Activated T-helper 1 cell treated with anti-CD3 and anti-CD28 coated beads, Interleukin-2, amount 50 U/mL, for 16 hours (primary cell): Measurements from ENCODE around the gene SCN2B.
A peak's percentile ranks its signal among the peaks of the same experiment; 100 is the strongest.

Experiments used
- DNase-seq, 2 donors: peaks; one replicate each; pipeline ENCODE4 v3.0.0-alpha.2; 2020; ENCODE audit warnings: low read depth in 1 of 2, low spot score in 1 of 2

The SCN2B gene

GRCh38 chr11:118154641-118155040 lies 21.8 kb downstream of the SCN2B start:
- DNase-seq, result no peak

DNA sequence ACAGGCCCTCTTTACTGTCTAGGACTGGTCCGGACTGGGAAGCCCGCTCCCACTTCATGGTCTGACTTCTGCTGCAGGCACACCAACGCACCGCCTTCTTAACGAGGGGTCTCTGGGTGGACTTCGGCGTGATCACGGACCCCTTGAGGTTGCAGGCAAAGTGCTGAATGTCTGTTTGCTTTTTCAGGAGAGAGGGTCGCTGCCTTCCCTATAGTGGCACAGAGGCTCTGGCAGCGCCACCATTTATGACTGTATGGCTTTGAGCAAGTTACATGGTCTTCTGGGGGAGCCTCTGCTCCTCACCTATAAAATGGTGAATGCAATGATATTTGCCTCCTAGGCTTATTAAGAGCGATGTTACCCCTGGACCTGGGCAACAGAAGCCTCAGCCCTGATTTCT lies 22.5 kb downstream of the SCN2B start:
- no peak for DNase-seq

GRCh38 chr11:118153516-118153915 lies 22.9 kb downstream of the SCN2B start:
- no peak for DNase-seq

- no peak for DNase-seq
Measured at GRCh38 chr11:118152552-118153471, 23.6 kb downstream of the SCN2B start, which contains the start of gene SCN4B. SCN4B (minus strand) TSS chr11:118152823; CDS start chr11:118152673, 150 bp downstream.

DNA sequence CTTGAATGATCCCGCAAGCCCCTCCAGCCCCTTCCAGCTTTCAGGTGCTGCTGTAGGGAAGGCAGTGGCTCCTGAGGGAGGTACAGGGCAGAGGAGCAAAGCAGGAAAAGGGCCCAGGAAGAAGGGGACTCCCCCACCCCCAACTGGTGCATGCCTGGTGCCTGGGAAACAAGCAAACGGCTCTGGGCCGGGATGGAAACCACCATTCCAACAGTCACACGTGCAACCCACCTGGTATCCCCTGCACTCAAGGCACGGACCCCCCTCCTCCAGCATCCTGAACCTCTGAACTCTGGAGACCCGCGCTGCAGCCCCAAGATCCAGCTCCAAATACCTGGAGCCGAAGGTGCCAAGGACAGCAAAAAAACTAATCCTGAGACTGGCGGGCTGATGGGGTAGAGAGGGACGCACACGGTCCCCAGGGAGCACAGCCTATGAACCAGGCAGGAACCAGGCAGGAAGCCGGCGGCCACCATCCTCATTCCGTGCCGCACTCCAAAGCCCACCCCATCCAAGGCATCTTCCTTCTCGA lies 24.4 kb downstream of the SCN2B start:
- DNase-seq, result no peak

DNA sequence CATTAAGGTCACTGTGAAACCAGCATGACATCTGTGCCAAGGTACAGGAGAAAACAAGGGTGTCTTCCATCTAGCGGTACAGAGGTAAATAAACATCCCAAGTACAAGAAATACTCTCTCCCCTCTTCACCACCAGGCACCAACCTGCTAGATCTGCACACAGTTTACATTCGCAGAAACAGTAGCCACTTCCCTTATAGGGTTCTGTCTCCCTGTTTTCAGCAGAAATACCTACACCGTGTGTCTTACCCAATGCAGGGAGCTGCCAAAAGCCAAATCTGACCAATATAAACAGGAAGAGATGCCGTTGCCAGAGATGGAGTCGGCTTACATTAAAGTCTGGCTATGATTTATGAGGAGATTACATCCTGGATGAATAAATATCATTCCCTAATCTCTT lies 25.0 kb downstream of the SCN2B start:
- DNase-seq, result no peak

- DNase-seq, result no peak
Measured at GRCh38 chr11:118149493-118149892, 26.9 kb downstream of the SCN2B start.

GRCh38 chr11:118148856-118149255 lies 27.6 kb downstream of the SCN2B start:
- DNase-seq, result no peak

DNA sequence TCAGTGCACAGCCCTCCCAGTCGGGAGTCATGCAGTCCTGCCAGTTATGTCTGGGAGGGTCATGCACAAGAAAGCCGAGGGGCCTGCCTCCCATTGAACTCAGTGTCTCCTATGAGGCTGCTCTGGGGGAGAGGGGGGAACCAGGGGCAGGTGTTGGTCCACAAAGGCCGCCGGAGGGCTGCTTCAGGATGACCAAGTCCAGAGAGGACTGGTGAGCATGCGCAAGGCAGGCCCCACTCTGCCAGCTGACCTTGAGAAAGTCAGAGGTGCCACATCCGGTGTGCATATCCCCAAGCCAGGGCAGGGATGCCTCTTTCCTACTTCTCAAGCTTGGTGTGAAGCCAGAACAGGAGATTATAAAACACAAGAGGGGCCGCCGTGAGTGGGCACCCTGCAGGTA lies 28.2 kb downstream of the SCN2B start:
- DNase-seq, result no peak

DNA sequence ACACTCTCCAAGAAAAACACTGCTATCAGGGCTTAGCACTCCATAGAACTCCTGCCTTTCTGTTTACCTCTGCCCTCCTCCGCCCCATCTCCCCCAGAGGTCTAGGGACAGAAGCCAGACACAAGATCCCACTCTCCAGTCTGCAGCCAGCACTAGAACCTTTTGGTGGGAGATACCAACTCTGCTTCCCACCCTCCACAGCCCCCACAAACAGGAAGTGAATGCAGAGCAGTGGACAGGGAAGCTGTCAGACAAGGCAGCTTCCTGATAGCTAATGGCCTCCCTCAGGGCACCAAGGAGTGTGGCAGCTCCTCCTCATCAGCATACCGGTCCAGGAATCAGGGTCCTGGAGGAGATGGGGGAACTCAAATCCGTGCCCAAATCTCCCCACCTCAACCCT lies 28.9 kb downstream of the SCN2B start:
- no peak for DNase-seq

DNA sequence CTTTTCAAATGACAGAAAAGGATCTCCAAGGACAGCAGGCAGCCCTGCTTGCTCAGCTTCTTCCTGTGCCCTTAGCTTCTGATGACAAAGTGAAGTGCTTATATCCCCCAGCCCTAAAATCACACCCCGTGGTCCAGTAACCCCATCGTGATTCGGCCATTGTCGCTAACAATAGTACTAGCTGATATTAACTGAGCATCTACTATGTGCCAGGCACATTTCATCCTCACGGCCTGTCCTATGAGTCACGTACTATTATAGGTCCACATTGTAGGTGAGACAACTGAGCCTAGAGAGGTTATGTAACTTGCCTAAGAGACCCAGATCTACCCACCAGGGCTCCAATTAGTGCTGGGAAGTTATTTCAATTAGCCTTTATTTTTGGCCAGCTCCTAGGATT lies 29.9 kb downstream of the SCN2B start:
- DNase-seq, result no peak

GRCh38 chr11:118145285-118146227 lies 30.9 kb downstream of the SCN2B start:
- DNase-seq, result peak; percentile 76 to 79

- DNase-seq, result no peak
Measured at GRCh38 chr11:118144301-118145268, 31.9 kb downstream of the SCN2B start.

DNA sequence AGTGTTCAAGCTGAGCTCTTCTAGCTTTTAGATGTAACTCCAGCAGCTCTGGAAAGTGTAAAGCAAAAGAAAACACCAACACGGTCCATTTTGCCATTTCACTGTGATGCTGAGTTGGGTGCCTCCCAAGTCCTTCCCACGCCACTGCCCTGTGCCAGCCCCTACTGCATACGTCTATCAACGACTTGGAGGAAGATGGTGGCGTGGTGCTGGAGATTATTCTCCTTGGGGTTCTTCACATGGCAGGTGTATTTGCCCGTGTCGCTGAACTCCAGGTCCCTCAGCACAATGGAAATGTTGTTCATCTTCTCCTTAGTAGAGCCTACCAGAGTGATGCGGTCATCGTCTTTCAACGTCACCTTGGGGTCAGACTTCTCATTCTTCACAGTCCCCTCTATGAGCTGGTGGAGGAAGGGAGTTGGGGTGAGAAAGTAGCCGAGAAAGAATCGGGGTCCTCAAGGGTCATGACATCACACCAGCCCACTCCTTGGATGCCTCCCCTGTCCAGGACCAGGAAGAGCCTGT lies 32.7 kb downstream of the SCN2B start:
- DNase-seq, result no peak

GRCh38 chr11:118142809-118143208 lies 33.6 kb downstream of the SCN2B start:
- no peak for DNase-seq

DNA sequence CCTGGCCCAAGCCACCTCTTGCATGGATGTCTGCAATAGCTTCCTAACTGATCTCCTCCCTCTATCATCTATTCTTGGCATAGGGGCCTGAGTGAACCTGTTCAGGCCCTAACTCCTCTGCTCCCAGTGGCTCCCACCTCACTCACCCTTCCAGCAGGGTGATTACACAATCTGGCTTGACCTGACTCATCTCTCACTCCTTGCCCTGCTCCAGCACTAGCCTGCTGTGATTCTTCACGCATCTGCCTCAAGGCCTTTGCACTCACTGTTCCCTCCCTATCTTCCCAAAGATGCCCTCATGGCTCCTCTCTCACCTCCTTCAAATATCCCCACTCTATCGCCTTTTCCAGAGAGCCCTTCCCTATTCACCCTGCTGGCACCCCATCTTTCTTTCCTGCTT lies 34.4 kb downstream of the SCN2B start:
- DNase-seq, result no peak

- DNase-seq, result no peak
Measured at GRCh38 chr11:118139578-118139977, 36.9 kb downstream of the SCN2B start.

- no peak for DNase-seq
Measured at GRCh38 chr11:118138839-118139420, 37.5 kb downstream of the SCN2B start.

DNA sequence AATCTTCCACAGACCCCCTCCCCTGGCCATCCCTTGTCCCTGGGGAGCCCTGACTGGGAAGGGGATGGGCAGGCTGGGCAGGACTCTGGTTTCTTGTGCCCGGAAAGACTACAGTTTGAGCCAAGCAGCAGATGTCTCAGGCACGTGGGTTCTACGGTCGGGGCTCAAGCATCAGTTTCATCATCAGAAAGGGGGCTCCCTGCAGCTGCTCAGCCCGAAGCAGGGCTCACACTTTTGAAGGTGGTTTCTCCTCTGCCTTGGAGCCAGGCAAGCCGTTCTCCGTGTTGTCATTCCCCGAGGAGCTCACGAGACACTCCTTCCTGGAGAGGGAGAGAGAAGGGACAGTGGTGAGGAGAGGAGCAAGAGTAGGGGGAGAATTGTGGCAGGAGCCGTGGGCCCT lies 39.6 kb downstream of the SCN2B start:
- DNase-seq, result no peak

DNA sequence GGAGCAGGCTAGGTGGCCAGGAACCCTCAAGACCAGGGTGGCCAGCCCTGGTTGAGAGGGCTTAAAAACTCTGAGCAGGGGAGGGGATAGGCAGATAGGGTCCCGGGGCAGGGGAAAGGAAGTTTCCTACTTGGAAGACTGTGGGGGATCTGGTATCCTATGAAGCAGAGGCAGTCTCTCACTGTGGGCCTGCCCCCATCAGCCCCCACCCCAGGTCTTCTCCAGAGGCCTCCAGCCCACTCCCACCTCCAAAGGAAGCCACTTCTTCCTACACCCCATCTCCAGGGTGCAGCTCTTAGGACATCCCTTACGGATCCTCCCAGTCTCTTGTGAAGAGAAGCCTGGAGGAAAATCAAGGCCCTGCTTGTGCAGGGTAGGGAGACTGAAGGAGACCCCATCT lies 40.1 kb downstream of the SCN2B start:
- no peak for DNase-seq
